ENCODE data around the gene TAAR6. TPM values are rescaled to one million over a fixed set of nuclear protein-coding genes. Genes with fewer than 3 reads are reported as not detected.
A peak's percentile ranks its signal among the peaks of the same experiment; 100 is the strongest.
"Not testable (repeated sequence)": the region's sequence is repeated elsewhere in the genome, so short reads cannot be mapped to it uniquely, and the experiment has no call there.

Gene TAAR6
- total RNA-seq, 1 donor from 2014 or later = not detected

- Mint-ChIP-seq H3K9me3 (ENCODE audit: low read depth) (no peaks in the 10 kb centered on the region), H3K27me3 (ENCODE audit: low read depth) (peaks cover 22% of the 10 kb centered on the region), H3K4me3 (ENCODE audit: unreplicated experiment) (no peak within 1 kb of the TSS), H3K36me3 (ENCODE audit: low read depth) (no peaks in the 10 kb centered on the region), H3K27ac (ENCODE audit: unreplicated experiment) (no peak within 1 kb of the TSS), H3K4me1 (ENCODE audit: low read depth) (no peaks in the 10 kb centered on the region)
- DNase-seq (ENCODE audit: low spot score) = no peak
- TF ChIP-seq, protein P1, sequence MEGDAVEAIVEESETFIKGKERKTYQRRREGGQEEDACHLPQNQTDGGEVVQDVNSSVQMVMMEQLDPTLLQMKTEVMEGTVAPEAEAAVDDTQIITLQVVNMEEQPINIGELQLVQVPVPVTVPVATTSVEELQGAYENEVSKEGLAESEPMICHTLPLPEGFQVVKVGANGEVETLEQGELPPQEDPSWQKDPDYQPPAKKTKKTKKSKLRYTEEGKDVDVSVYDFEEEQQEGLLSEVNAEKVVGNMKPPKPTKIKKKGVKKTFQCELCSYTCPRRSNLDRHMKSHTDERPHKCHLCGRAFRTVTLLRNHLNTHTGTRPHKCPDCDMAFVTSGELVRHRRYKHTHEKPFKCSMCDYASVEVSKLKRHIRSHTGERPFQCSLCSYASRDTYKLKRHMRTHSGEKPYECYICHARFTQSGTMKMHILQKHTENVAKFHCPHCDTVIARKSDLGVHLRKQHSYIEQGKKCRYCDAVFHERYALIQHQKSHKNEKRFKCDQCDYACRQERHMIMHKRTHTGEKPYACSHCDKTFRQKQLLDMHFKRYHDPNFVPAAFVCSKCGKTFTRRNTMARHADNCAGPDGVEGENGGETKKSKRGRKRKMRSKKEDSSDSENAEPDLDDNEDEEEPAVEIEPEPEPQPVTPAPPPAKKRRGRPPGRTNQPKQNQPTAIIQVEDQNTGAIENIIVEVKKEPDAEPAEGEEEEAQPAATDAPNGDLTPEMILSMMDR (IDR thresholded peaks at IDR 0.05) = no peak
Measured at GRCh38 chr6:132589454-132589853, 19.3 kb downstream of the TAAR6 start, which contains the start of gene TAAR5. Gene TAAR5 (minus strand): TSS chr6:132589741. CDS start chr6:132589686, 55 bp downstream.

- no peak overlapping the region for H3K4me3 Mint-ChIP-seq (ENCODE audit: unreplicated experiment)
- no peaks in the 10 kb centered on the region for H3K9me3 Mint-ChIP-seq (ENCODE audit: low read depth)
- no peak overlapping the region for H3K27ac Mint-ChIP-seq (ENCODE audit: unreplicated experiment)
- peaks cover 19% of the 10 kb centered on the region for H3K27me3 Mint-ChIP-seq (ENCODE audit: low read depth)
- TF ChIP-seq, protein P1 (IDR thresholded peaks at IDR 0.05) = no peak
- no peaks in the 10 kb centered on the region for H3K36me3 Mint-ChIP-seq (ENCODE audit: low read depth)
- H3K4me1 Mint-ChIP-seq (ENCODE audit: low read depth) = no peaks in the 10 kb centered on the region
- no peak for DNase-seq (ENCODE audit: low spot score)
Measured at GRCh38 chr6:132590362-132590761, 20.2 kb downstream of the TAAR6 start.

GRCh38 chr6:132592855-132593254 is 22.7 kb downstream of the TAAR6 start:
- Mint-ChIP-seq H3K9me3 (ENCODE audit: low read depth) (no peaks in the 10 kb centered on the region), H3K4me3 (ENCODE audit: unreplicated experiment) (no peak overlapping the region), H3K36me3 (ENCODE audit: low read depth) (no peaks in the 10 kb centered on the region), H3K4me1 (ENCODE audit: low read depth) (no peaks in the 10 kb centered on the region), H3K27me3 (ENCODE audit: low read depth) (peaks cover 19% of the 10 kb centered on the region), H3K27ac (ENCODE audit: unreplicated experiment) (no peak overlapping the region)
- no peak for DNase-seq (ENCODE audit: low spot score)
- TF ChIP-seq, protein P1 (IDR thresholded peaks at IDR 0.05) = no peak

DNA sequence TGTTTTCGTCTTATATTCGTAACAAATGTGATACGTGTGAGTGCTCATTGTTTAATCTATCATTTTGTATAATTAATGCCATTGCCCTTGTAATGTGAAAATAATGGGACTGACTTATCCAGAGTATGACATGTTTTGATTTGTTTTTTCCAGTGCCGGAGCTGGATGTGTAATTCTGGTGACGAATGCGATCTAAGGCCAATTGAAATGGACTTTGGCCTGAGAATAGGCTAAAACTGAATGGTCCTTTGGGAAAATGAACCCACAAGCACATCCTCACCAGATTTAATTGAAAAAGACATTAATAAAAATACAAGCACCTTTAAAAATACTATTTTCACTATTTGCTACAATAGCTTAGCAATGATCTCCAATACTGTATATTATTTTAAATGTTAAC is 26.1 kb downstream of the TAAR6 start:
- no peak for DNase-seq (ENCODE audit: low spot score)
- Mint-ChIP-seq H3K27ac (ENCODE audit: unreplicated experiment) (no peak overlapping the region), H3K9me3 (ENCODE audit: low read depth) (no peaks in the 10 kb centered on the region), H3K4me1 (ENCODE audit: low read depth) (no peaks in the 10 kb centered on the region), H3K4me3 (ENCODE audit: unreplicated experiment) (no peak overlapping the region), H3K36me3 (ENCODE audit: low read depth) (peaks cover 2% of the 10 kb centered on the region), H3K27me3 (ENCODE audit: low read depth) (peaks cover 17% of the 10 kb centered on the region)
- TF ChIP-seq, protein P1 (IDR thresholded peaks at IDR 0.05) = no peak

GRCh38 chr6:132598473-132598872 is 28.4 kb downstream of the TAAR6 start:
- TF ChIP-seq, protein P1 (IDR thresholded peaks at IDR 0.05) = peak; percentile 42
- H3K36me3 Mint-ChIP-seq (ENCODE audit: low read depth) = peaks cover 2% of the 10 kb centered on the region
- no peak for DNase-seq (ENCODE audit: low spot score)

GRCh38 chr6:132600900-132601299 is 30.8 kb downstream of the TAAR6 start:
- DNase-seq (ENCODE audit: low spot score) = not testable (repeated sequence)

More at GRCh38 chr6:132598473-132598872, 28.4 kb downstream of the TAAR6 start:
- no peak overlapping the region for H3K27ac Mint-ChIP-seq (ENCODE audit: unreplicated experiment)
- H3K9me3 Mint-ChIP-seq (ENCODE audit: low read depth) = no peaks in the 10 kb centered on the region
- H3K27me3 Mint-ChIP-seq (ENCODE audit: low read depth) = peaks cover 17% of the 10 kb centered on the region
- no peak overlapping the region for H3K4me3 Mint-ChIP-seq (ENCODE audit: unreplicated experiment)
- no peaks in the 10 kb centered on the region for H3K4me1 Mint-ChIP-seq (ENCODE audit: low read depth)

More at GRCh38 chr6:132600900-132601299, 30.8 kb downstream of the TAAR6 start:
- H3K36me3 Mint-ChIP-seq (ENCODE audit: low read depth); H3K9me3 Mint-ChIP-seq (ENCODE audit: low read depth); H3K27ac Mint-ChIP-seq (ENCODE audit: unreplicated experiment); H3K4me1 Mint-ChIP-seq (ENCODE audit: low read depth); H3K4me3 Mint-ChIP-seq (ENCODE audit: unreplicated experiment): not testable (repeated sequence)
- H3K27me3 Mint-ChIP-seq (ENCODE audit: low read depth) = peaks cover 20% of the 10 kb centered on the region

All from chondrocyte (in vitro differentiated cells).